LNCaP clone FGC (cell line): ENCODE data around the gene PHF14.

Experiments used
- DNase-seq: peaks from one replicate; pipeline ENCODE4 v3.0.0-alpha.2; 2011; ENCODE audit warnings: low read depth
- H3K4me3 ChIP-seq: 2 replicates; pipeline ENCODE4 v1.5.1; 2011; ENCODE audit warnings: mild to moderate bottlenecking, low read depth, low read length, control low read depth
- CTCF ChIP-seq: IDR thresholded peaks from 2 replicates; pipeline ENCODE4 v1.5.1; 2012; ENCODE audit warnings: mild to moderate bottlenecking; ENCODE audit not compliant: control insufficient read depth, insufficient read depth; ENCODE audit errors: extremely low read depth

PHF14 gene

DNA sequence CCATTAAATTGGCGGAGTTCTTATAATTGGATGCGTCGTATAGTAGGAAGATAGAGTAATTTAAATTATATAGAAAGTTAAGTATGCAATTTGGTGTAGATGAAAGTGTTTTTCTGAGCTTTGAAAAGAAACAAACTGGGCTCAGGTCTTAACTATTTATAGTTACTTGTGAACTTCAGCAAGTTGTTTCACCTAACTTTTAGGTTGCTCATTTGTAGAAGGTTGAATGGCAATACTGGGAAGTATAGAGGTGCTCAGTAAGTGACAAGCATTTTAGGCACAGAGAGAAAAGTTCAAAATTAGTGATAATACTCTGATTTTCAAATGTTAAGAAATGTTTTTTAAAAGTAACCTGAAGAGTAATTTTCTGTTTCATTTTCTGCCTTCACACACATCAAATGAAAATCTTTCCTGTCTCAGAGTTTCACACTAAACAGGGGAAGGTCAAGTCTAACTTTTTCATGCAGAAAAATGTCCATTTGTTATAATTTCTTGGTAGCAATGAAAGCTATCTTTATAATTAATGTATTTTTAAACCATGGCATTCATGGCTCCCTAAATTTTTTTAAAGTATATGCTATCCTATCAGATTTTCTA, 146.5 kb downstream of the PHF14 start:
- H3K4me3 ChIP-seq = no peak overlapping the region
- TF ChIP-seq CTCF = no peak
- no peak for DNase-seq

- no peak overlapping the region for H3K4me3 ChIP-seq
- no peak for DNase-seq
- TF ChIP-seq CTCF = no peak
Measured at GRCh38 chr7:11120675-11121220, 147.1 kb downstream of the PHF14 start.

GRCh38 chr7:11124856-11125559, 151.3 kb downstream of the PHF14 start:
- no peak for DNase-seq
- TF ChIP-seq CTCF = no peak

DNA sequence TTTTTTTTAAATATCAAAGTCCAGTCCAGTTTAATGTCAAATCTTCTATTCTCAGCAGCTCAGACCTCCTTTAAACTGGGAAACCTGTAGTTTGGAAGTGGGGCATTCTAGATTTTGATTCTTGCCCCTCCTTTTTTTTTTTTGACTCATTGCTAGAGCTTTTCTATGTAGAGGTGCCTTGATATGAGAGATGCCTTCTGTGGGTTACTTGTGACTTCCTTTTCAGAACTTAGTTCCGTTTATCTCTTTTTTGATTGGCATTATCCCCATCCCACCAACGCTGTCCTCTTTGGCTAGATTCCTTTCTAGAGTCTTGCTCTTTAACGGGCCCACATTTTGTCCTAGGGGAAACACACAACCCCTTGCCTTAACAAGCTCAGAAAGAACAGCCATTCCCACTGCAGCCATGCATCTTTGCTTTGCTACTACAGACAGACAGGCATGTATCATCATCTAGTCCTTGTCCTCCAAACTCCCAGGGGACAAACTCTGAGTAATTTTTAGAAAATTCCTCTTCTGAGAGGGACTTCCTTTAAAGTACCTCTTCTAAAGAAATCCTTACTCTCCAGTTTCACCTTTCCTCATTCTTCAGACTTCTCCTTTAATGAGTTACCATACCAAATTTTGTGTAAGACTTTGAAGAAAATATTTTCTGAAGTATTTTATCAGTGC, 153.6 kb downstream of the PHF14 start:
- TF ChIP-seq CTCF = no peak
- no peak overlapping the region for H3K4me3 ChIP-seq
- no peak for DNase-seq

More at GRCh38 chr7:11124856-11125559, 151.3 kb downstream of the PHF14 start:
- no peak overlapping the region for H3K4me3 ChIP-seq

- no peak for DNase-seq
- H3K4me3 ChIP-seq = no peak overlapping the region
- TF ChIP-seq CTCF = no peak
Measured at GRCh38 chr7:11127988-11128387, 154.3 kb downstream of the PHF14 start.

GRCh38 chr7:11128498-11128897, 154.8 kb downstream of the PHF14 start:
- no peak overlapping the region for H3K4me3 ChIP-seq
- TF ChIP-seq CTCF = no peak
- DNase-seq = no peak
